Measurements from ENCODE around the gene MCRIP1. TPM values are rescaled to one million over a fixed set of nuclear protein-coding genes. Genes with fewer than 3 reads are reported as not detected.

MCRIP1 gene
- total RNA-seq (69.7 and 74.3 TPM in 2 replicates), polyA plus RNA-seq (59.2 and 84.0 TPM in 2 replicates), polyA minus RNA-seq (50.7 and 59.6 TPM in 2 replicates)
- 44.4 TPM for total RNA-seq (2013)

- ChIA-PET POLR2A (interaction anchor here (0.6 to 1.8 kb wide), 7 partner anchors 15 to 265 kb away, joined by 3 to 9 read pairs (median 6); partner anchors contain the start of genes MRPL12 and P4HB), CTCF (interaction anchor here (0.9 to 1.6 kb wide), 2 partner anchors 37 to 98 kb away, joined by 3 to 4 read pairs; no protein-coding TSS in a partner anchor)
- peak within 1 kb of the TSS; percentile 96 for H3K4me2 ChIP-seq (replicated peaks; ENCODE audit: low read depth, low read length, poor library complexity, severe bottlenecking)
- H3K4me3 Mint-ChIP-seq, result peak within 1 kb of the TSS; percentile 97
- DNase-seq (peak; percentile 96), ATAC-seq (ENCODE audit: low read depth) (peak; percentile 85)
- H3K79me2 ChIP-seq (ENCODE audit: control insufficient read depth, insufficient read depth, low read length), result peaks cover 27% of the 10 kb centered on the region
- H3K36me3 ChIP-seq (replicated peaks in 1 of 2; ENCODE audit: control extremely low read depth in 1 of 2, control insufficient read depth in 1 of 2, extremely low read depth in 1 of 2, insufficient read depth in 2 of 2, low read length in 1 of 2), result peaks cover 0 to 3% of the 10 kb centered on the region in 2 experiments
- peak within 1 kb of the TSS; percentile 91 for H3K9ac ChIP-seq (ENCODE audit: low read length)
- H3K27ac ChIP-seq (ENCODE audit: low read length in 2 of 2), result peak within 1 kb of the TSS; percentile 85 to 98
- peak within 1 kb of the TSS; percentile 21 to 80 (median 78) for H3K4me3 ChIP-seq (ENCODE audit: control extremely low read depth in 1 of 5, extremely low read depth in 1 of 5, insufficient read depth in 1 of 5, low read depth in 2 of 5, low read length in 4 of 5)
- peaks cover 23% of the 10 kb centered on the region for H3K4me1 Mint-ChIP-seq
- intact Hi-C loops (cut with micrococcal nuclease), result loop anchor here (1.0 to 5.0 kb wide), 5 partner anchors 27 to 130 kb away; partner anchors contain the start of genes ALYREF, ANAPC11, ARHGDIA and MAFG
- no peaks in the 10 kb centered on the region for H3K27me3 Mint-ChIP-seq
- no peaks in the 10 kb centered on the region for H3K9me3 ChIP-seq (ENCODE audit: control extremely low read depth in 1 of 3, control insufficient read depth in 2 of 3, insufficient read depth in 1 of 3, low read length in 2 of 3)
- no peak for TF ChIP-seq CTCF (IDR thresholded peaks at IDR 0.05)
- TF ChIP-seq EZH2 (IDR thresholded peaks at IDR 0.05; ENCODE audit: borderline replicate concordance, insufficient read depth, low read depth, low read length, poor library complexity, severe bottlenecking), result no peak
- H4K20me1 ChIP-seq (ENCODE audit: control insufficient read depth, insufficient read depth, low read length, poor library complexity, severe bottlenecking), result peaks cover 37% of the 10 kb centered on the region
- 4% methylated on average over 76 of the region's 76 CpGs for WGBS (ENCODE audit: insufficient coverage)
- peak within 1 kb of the TSS; percentile 95 for H3K27ac Mint-ChIP-seq
- H2AFZ ChIP-seq (ENCODE audit: insufficient read depth, low read depth, low read length, poor library complexity, severe bottlenecking), result peak within 1 kb of the TSS; percentile 83
- H3K4me1 ChIP-seq (ENCODE audit: control insufficient read depth in 2 of 2, insufficient read depth in 2 of 2, low read length in 2 of 2), result peaks cover 18 to 20% of the 10 kb centered on the region in 2 donors
- no peaks in the 10 kb centered on the region for H3K9me3 Mint-ChIP-seq (ENCODE audit: insufficient read depth)
- no peaks in the 10 kb centered on the region for H3K27me3 ChIP-seq (replicated peaks in 1 of 4; ENCODE audit: control extremely low read depth in 1 of 4, control insufficient read depth in 3 of 4, insufficient read depth in 4 of 4, low read length in 3 of 4)
Measured at GRCh38 chr17:81833160-81833920, at the start of gene MCRIP1. Gene MCRIP1, minus strand, starts transcription at chr17:81833291. Its CDS starts 8,785 bp downstream, at chr17:81824506.

GRCh38 chr17:81879121-81879520 is 46.0 kb upstream of the MCRIP1 start:
- no peaks in the 10 kb centered on the region for H3K27me3 Mint-ChIP-seq
- ATAC-seq (ENCODE audit: low read depth) (no peak), DNase-seq (no peak)
- Histone ChIP-seq H4K20me1 (ENCODE audit: control insufficient read depth, insufficient read depth, low read length, poor library complexity, severe bottlenecking) (no peaks in the 10 kb centered on the region), H2AFZ (ENCODE audit: insufficient read depth, low read depth, low read length, poor library complexity, severe bottlenecking) (no peak overlapping the region), H3K4me2 (replicated peaks; ENCODE audit: low read depth, low read length, poor library complexity, severe bottlenecking) (no peak overlapping the region), H3K4me1 (ENCODE audit: control insufficient read depth in 2 of 2, insufficient read depth in 2 of 2, low read length in 2 of 2) (no peaks in the 10 kb centered on the region), H3K27me3 (replicated peaks in 1 of 4; ENCODE audit: control extremely low read depth in 1 of 4, control insufficient read depth in 3 of 4, insufficient read depth in 4 of 4, low read length in 3 of 4) (no peaks in the 10 kb centered on the region), H3K79me2 (ENCODE audit: control insufficient read depth, insufficient read depth, low read length) (peaks cover 24% of the 10 kb centered on the region), H3K9ac (ENCODE audit: low read length) (no peak overlapping the region), H3K4me3 (ENCODE audit: control extremely low read depth in 1 of 5, extremely low read depth in 1 of 5, insufficient read depth in 1 of 5, low read depth in 2 of 5, low read length in 4 of 5) (no peak overlapping the region), H3K36me3 (replicated peaks in 1 of 2; ENCODE audit: control extremely low read depth in 1 of 2, control insufficient read depth in 1 of 2, extremely low read depth in 1 of 2, insufficient read depth in 2 of 2, low read length in 1 of 2) (peaks cover 0 to 18% of the 10 kb centered on the region in 2 experiments), H3K27ac (ENCODE audit: low read length in 2 of 2) (no peak overlapping the region), H3K9me3 (ENCODE audit: control extremely low read depth in 1 of 3, control insufficient read depth in 2 of 3, insufficient read depth in 1 of 3, low read length in 2 of 3) (no peaks in the 10 kb centered on the region)
- H3K4me1 Mint-ChIP-seq, result no peaks in the 10 kb centered on the region
- WGBS (ENCODE audit: insufficient coverage), result 82% methylated on average over 4 of the region's 5 CpGs
- H3K27ac Mint-ChIP-seq, result no peak overlapping the region
- CTCF ChIA-PET, result no interaction called here
- no peaks in the 10 kb centered on the region for H3K9me3 Mint-ChIP-seq (ENCODE audit: insufficient read depth)
- intact Hi-C loops (cut with micrococcal nuclease), result no loop called here
- POLR2A ChIA-PET, result no interaction called here
- no peak overlapping the region for H3K4me3 Mint-ChIP-seq
- TF ChIP-seq CTCF (IDR thresholded peaks at IDR 0.05) (no peak), EZH2 (IDR thresholded peaks at IDR 0.05; ENCODE audit: borderline replicate concordance, insufficient read depth, low read depth, low read length, poor library complexity, severe bottlenecking) (no peak)

All from B cell (primary cell).